CD4-positive, alpha-beta T cell treated with Interleukin-6 at 100 ng/mL for 8 hours (primary cell): ENCODE data around the gene PHF23.

ENCODE experiments used
- DNase-seq: peaks from one replicate; pipeline ENCODE4 v3.0.0-alpha.2; 2020; ENCODE audit warnings: mixed read lengths, low spot score

PHF23 gene

DNA sequence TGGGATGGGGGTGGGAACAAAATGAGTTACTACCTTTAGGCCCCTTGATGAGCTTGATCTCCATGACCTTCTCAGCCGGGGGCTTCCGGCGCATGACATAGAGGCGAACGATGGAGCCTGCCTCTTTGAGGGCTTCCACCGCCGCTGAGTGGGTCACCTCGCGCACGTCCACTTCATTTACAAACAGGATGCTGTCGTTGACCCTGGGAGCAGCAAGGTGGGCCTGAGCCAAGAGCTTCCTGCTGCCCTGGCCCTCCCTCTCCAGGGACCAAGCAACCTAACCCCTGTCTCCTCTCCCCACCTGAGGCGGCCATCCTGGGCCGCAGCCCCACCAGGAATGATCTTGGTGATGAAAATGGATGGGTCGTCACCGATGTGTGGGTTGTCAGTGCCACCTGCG is 35.9 kb downstream of the PHF23 start:
- DNase-seq = no peak

DNA sequence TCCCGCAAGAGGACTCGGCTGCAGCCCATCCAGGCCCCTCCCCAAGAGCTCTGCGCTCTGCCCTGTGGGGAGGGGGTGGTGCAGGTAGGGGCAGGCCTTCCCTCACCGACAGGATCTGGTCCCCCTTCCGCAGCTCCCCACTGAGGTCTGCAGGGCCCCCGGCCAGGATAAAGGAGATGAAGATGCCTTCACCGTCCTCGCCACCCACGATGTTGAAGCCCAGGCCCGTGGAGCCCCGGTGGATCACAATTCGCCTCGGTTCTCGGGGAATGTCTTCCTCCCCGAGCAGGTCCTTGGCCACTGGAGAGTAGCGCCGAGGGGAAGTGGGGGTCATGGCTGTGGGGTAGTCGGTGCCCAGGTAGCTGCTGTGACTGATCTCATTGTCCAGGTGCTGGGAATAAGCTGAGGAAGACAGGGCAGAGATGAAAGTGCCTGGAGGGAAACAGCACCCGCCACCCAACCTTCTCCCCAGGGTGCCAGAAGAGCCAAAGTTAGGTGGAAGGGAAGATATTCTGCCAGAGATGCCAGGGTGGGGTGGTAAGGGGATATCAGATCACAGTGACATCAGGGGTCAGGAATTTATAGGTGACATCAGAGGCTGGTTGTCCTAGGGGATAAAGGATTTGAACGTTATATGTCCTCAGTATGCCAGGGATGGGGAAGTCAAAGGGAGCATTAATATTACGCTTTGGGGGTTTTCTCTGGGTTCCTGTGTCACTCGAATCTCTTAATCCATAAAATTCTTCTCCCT is 42.4 kb downstream of the PHF23 start:
- DNase-seq = no peak

DNA sequence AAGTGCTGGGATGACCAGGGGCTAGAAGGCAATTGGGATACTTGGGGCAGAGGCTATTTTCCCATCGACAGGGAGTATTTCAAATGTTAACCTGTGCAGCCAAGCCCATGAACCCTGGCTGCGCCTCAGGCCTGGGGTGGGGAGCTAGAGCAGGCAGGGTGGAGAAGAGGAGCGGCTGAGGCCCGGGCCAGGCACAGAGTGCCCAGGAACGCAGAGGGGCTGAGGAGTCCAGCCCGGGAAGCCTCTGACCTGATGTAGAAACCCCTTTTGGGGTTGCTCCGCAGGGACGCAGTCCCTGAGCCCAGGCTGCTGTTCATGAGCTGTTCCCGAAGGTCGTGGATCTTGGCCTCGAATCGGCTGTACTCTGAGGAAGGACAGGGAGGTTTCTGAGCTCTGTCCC is 43.3 kb downstream of the PHF23 start:
- DNase-seq = no peak

DNA sequence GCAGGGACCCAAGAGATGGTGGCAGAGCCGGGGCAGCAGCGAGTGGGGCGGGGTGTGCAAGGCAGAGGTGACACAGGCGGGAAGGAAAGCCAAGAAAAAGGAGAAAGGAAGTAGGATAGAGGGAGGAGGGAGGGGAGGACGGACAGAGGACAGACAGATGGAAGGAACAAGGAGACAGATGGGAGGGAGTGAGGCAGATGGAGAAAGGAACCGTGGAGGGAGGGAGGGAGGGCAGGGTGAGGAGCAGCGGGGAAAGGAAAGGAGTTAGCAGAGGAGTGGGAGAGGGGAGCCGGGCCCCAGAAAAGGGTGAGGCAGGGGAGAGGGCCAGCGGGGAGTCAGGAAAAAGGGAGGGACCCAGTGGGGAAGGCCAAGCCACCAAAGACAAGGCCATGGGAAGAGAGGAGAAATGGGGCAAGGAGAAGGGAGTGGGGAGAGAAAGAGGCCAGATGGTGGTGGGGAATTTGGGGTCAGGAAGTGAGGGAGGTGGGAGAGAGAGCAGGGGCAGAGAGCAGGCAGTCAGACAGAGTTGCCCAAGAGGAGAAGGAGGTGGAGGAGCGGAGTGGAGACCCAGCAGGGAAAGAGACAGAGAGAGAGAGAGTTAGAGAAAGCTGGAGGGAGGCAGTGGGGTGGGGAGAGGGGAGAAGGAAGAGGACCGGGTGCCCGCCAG is 46.9 kb downstream of the PHF23 start:
- DNase-seq = no peak

DNA sequence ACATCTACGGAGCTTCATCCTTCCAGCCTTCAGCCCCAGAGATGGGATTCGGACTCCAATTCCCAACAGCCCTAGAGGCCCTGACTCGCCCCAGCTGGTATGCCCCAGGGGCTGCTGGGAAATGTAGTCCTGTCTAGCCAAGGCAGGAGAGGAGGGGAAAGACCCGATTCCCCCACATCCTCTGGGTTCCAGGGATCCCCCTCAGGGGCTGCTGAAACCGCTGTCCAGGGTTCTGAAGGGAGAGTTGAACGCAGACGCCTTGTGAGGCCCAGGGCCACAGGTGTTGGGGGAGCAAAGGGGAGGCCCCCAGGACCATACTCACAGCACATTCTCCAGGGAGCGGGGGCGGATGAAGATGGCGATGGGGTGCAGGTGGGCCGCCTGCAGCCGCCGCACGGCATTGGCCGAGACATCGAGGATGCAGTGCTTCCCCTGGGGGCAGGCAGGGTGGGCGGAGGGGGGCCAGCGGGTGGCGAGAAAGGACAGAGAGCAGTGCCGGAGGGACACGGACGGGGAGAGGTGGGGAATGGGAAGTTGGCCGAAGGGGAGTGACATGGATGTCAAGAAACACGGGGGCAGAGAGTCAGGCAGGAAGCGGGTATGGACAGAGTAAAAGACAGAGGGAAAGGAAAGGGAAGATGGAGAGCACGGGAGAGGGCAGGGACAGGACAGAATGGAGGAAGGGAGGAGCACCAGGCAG is 47.5 kb downstream of the PHF23 start:
- no peak for DNase-seq

DNA sequence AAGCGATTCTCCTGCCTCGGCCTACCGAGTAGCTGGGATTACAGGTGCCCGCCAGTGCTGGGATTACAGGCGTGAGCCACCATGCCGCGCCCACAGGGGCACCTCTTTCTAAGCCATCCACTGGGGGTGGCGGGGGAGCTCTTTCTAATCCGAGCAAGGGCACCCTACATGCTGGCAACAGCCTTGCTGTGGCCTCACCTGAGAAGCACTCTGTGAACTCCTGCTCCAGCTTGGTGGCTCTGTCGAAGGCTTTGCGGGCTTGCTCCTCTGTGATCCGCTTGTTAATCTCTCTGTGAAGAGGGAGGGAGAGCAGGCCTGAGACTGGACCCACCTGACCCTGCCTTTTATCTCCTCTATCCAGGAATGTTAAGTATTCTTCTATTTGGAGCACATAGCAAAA is 48.2 kb downstream of the PHF23 start:
- DNase-seq = no peak

DNA sequence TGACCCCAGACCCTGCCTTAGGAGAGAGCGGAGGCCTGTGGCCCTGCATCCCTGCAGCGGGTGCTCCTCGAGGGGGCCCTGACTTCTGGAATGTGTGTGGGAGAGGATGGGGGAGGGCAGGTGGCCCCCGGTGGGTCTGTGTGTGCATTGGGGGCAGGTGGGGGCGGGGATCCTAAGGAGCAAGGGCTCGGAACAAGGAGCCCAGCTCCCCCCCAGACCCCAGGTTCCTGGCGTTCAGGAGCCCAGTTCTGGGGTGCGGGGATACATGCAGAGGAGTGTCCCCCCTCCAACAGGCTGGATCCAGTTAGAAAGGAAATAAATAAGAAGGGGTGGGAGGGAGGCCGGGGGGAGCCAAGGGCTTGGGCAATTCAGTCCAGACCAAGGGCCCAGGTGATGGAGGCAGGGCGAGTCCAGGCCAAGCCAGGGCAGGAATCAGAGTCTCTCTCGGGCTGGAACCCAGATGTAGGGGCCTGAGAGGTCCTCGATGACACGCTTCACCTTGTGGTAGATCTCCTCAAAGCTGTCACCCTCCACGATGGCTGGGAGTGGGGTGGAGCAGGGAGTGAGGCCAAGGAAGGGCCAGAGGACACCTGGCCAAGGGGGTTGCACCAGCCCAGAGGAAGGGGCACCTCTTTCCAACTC is 48.9 kb downstream of the PHF23 start:
- DNase-seq = no peak

DNA sequence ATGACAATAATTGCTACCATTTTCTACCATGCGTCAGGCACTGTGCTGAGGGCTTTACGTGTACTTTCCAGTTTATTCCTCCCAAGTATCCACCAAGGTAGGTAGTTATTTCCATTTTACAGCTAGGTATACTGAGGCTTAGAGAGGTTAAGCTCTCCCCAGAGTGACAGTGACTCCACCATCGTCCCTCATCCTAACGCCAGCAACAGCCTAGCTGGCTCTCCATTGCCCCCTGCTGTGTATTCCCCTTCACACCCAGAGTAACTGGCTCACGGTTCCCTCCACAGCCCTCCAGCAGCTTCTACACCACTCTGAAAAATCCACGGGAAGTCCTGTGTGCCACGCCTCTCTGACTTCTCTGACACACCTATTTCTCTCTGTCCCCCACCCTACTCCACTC is 53.0 kb downstream of the PHF23 start:
- no peak for DNase-seq
